H1 (cell line): ENCODE measurements around the gene SLC12A8. TPM values are rescaled to one million over a fixed set of nuclear protein-coding genes. Genes with fewer than 3 reads are reported as not detected.

Source experiments
- CEBPB ChIP-seq: IDR thresholded peaks from 2 replicates; pipeline ENCODE4 v1.6.1; 2012; ENCODE audit warnings: low read depth, low read length
- EZH2 ChIP-seq: fragments of 200-600 bp; sonication (generic); IDR thresholded peaks from 2 replicates; pipeline ENCODE4 v1.7.1; 2012; ENCODE audit warnings: low read depth, mild to moderate bottlenecking, moderate library complexity, low read length, inconsistent platforms; ENCODE audit not compliant: severe bottlenecking
- SAP30 ChIP-seq: fragments of 300-600 bp; sonication (generic); IDR thresholded peaks from 2 replicates; pipeline ENCODE4 v1.7.1; 2012; ENCODE audit warnings: low read length, moderate library complexity, mild to moderate bottlenecking, inconsistent platforms; ENCODE audit not compliant: insufficient read depth, insufficient replicate concordance
- polyA plus RNA-seq, 7 experiments: library from polyadenylated mRNA; depleted of rRNA in 3 of 7; stranded (reverse) in 5 of 7; unstranded in 2 of 7; fragments of >200 nt in 5 of 7; fragments of 200-250 nt in 2 of 7; gene quantifications; 1 replicate in 5 of 7; 2 replicates in 1 of 7; 4 replicates in 1 of 7; pipeline versions ENCODE4 v1.2.1 to v1.2.3, GENCODE V29; 2011 to 2013; ENCODE audit warnings: missing spikeins in 2 of 7, mixed read lengths in 2 of 7
- total RNA-seq: library from RNA; stranded (reverse); fragmentation: NEBNext Ultra II Directional; extraction: Animal tissue kit (Norgen Biotek cat#: 25700); gene quantifications from 2 replicates; pipeline ENCODE4 v1.2.1, GENCODE V29; 2021
- TF ChIP-seq, protein P1 (sequence below): fragments of 300-600 bp; sonication (generic); IDR thresholded peaks from 2 replicates; pipeline ENCODE4 v1.7.1; 2012; ENCODE audit warnings: low read length, moderate library complexity, mild to moderate bottlenecking, inconsistent platforms; ENCODE audit not compliant: insufficient replicate concordance
- TF ChIP-seq, protein P2 (sequence below), 3 experiments: IDR thresholded peaks; 1 replicate in 2 of 3; 2 replicates in 1 of 3; pipeline versions ENCODE4 v1.5.1 to v1.6.1; 2011; ENCODE audit warnings: low read length in 3 of 3, mild to moderate bottlenecking in 3 of 3, inconsistent platforms in 2 of 3, low read depth in 1 of 3, moderate library complexity in 1 of 3; ENCODE audit not compliant: insufficient read depth in 1 of 3; ENCODE audit errors: control extremely low read depth in 1 of 3

SLC12A8 gene
- total and polyA plus RNA-seq, 2 of the 8 experiments (the other 6 are each of a cell fraction or from before 2014, with no cell fraction given): 13.7 to 14.4 TPM

DNA sequence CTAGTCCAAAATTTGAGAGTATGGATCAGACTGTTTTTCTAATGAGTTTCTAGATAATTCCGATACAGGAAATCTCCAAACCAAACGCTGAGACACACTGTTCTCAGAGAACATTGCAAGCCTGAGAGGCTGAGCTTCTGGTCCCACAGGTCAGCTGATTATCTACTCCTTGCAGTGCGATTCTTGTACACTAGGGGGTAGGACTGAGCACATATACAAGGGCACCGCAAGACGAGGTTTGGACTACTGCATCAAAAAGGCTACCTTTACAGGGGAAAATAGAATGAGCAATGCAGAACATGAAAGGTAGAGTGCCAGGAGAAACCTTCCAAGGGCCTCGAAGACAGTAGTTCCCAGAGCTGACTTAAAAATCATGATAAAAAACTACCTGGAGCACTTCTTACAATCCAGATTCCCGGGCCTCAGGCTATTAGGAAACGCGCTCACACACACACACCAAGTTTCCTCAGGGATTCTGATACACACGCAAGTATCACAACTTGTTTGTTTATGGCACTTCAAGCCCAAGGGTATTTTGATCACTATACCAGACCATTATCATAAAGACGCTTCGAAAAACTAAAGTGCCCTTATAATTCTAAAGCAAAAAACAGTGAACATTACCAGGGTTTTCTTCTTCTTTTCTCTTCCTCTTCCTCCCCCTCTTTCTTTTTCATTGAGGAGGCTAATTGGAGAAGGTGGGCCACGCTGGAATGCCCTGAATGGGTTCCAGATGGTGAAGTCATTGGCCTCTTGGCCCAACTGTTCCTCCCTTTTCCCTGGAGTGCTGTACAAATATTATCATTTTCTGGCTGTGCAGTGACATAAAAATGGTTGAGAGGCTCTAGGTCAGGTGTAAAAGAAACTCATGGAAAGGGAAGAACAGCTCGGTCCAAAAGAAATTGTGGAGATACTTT, 61.8 kb downstream of the SLC12A8 start (continued):
- TF ChIP-seq, protein P1, sequence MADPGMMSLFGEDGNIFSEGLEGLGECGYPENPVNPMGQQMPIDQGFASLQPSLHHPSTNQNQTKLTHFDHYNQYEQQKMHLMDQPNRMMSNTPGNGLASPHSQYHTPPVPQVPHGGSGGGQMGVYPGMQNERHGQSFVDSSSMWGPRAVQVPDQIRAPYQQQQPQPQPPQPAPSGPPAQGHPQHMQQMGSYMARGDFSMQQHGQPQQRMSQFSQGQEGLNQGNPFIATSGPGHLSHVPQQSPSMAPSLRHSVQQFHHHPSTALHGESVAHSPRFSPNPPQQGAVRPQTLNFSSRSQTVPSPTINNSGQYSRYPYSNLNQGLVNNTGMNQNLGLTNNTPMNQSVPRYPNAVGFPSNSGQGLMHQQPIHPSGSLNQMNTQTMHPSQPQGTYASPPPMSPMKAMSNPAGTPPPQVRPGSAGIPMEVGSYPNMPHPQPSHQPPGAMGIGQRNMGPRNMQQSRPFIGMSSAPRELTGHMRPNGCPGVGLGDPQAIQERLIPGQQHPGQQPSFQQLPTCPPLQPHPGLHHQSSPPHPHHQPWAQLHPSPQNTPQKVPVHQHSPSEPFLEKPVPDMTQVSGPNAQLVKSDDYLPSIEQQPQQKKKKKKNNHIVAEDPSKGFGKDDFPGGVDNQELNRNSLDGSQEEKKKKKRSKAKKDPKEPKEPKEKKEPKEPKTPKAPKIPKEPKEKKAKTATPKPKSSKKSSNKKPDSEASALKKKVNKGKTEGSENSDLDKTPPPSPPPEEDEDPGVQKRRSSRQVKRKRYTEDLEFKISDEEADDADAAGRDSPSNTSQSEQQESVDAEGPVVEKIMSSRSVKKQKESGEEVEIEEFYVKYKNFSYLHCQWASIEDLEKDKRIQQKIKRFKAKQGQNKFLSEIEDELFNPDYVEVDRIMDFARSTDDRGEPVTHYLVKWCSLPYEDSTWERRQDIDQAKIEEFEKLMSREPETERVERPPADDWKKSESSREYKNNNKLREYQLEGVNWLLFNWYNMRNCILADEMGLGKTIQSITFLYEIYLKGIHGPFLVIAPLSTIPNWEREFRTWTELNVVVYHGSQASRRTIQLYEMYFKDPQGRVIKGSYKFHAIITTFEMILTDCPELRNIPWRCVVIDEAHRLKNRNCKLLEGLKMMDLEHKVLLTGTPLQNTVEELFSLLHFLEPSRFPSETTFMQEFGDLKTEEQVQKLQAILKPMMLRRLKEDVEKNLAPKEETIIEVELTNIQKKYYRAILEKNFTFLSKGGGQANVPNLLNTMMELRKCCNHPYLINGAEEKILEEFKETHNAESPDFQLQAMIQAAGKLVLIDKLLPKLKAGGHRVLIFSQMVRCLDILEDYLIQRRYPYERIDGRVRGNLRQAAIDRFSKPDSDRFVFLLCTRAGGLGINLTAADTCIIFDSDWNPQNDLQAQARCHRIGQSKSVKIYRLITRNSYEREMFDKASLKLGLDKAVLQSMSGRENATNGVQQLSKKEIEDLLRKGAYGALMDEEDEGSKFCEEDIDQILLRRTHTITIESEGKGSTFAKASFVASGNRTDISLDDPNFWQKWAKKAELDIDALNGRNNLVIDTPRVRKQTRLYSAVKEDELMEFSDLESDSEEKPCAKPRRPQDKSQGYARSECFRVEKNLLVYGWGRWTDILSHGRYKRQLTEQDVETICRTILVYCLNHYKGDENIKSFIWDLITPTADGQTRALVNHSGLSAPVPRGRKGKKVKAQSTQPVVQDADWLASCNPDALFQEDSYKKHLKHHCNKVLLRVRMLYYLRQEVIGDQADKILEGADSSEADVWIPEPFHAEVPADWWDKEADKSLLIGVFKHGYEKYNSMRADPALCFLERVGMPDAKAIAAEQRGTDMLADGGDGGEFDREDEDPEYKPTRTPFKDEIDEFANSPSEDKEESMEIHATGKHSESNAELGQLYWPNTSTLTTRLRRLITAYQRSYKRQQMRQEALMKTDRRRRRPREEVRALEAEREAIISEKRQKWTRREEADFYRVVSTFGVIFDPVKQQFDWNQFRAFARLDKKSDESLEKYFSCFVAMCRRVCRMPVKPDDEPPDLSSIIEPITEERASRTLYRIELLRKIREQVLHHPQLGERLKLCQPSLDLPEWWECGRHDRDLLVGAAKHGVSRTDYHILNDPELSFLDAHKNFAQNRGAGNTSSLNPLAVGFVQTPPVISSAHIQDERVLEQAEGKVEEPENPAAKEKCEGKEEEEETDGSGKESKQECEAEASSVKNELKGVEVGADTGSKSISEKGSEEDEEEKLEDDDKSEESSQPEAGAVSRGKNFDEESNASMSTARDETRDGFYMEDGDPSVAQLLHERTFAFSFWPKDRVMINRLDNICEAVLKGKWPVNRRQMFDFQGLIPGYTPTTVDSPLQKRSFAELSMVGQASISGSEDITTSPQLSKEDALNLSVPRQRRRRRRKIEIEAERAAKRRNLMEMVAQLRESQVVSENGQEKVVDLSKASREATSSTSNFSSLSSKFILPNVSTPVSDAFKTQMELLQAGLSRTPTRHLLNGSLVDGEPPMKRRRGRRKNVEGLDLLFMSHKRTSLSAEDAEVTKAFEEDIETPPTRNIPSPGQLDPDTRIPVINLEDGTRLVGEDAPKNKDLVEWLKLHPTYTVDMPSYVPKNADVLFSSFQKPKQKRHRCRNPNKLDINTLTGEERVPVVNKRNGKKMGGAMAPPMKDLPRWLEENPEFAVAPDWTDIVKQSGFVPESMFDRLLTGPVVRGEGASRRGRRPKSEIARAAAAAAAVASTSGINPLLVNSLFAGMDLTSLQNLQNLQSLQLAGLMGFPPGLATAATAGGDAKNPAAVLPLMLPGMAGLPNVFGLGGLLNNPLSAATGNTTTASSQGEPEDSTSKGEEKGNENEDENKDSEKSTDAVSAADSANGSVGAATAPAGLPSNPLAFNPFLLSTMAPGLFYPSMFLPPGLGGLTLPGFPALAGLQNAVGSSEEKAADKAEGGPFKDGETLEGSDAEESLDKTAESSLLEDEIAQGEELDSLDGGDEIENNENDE: no peak
- no peak for TF ChIP-seq SAP30
- no peak for TF ChIP-seq EZH2
- TF ChIP-seq, protein P2, sequence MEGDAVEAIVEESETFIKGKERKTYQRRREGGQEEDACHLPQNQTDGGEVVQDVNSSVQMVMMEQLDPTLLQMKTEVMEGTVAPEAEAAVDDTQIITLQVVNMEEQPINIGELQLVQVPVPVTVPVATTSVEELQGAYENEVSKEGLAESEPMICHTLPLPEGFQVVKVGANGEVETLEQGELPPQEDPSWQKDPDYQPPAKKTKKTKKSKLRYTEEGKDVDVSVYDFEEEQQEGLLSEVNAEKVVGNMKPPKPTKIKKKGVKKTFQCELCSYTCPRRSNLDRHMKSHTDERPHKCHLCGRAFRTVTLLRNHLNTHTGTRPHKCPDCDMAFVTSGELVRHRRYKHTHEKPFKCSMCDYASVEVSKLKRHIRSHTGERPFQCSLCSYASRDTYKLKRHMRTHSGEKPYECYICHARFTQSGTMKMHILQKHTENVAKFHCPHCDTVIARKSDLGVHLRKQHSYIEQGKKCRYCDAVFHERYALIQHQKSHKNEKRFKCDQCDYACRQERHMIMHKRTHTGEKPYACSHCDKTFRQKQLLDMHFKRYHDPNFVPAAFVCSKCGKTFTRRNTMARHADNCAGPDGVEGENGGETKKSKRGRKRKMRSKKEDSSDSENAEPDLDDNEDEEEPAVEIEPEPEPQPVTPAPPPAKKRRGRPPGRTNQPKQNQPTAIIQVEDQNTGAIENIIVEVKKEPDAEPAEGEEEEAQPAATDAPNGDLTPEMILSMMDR (IDR thresholded peaks at IDR 0.05; ENCODE audit: control extremely low read depth in 1 of 3, insufficient read depth in 1 of 3, low read depth in 1 of 3, low read length in 3 of 3): peak; percentile 60 to 93 (median 71)
- TF ChIP-seq CEBPB: no peak
